GM12874 (cell line): ENCODE measurements around the gene TPMT.

Experiments used
- TF ChIP-seq, protein P1 (sequence below): IDR thresholded peaks from 2 replicates; pipeline ENCODE4 v1.5.1; 2011; ENCODE audit warnings: low read depth, mild to moderate bottlenecking, control low read depth, low read length, moderate library complexity; ENCODE audit not compliant: insufficient read depth

The TPMT gene

DNA sequence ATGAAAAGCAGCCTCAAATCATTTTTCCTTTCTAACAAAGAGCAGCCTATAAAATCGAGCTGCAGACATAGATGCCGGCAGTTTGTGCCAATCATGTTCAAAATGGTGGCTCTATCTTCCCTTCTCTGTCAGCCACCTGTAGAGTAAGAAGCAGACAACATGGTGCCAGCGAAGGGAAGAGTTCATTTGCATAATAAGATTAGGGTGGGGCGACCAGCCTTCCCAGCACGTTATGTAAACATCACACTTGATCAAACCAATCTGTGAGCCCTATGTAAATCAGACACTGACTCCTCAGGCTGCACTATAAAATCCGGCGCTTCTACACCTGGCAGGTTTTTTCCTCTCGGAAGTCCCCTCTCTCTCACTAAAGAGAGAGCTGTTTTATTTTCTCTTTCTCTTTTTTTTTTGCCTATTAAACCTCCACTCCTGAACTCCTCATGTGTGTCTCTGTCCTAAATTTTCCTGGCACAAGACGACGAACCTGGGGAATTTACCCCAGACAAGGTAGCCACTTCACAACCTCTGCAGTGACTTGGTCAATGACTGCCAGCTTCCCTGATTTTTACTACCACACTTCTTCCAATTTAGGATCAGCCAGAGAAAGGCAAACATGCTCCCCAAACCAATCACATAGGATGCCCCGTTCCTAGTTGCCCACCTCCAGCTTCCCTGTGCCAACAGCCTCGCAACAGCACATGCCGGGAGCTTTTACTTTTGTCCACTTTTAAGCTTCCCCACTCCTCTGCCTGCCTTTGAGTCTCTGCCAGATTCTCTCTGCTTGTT lies 12.9 kb downstream of the TPMT start:
- TF ChIP-seq, protein P1, sequence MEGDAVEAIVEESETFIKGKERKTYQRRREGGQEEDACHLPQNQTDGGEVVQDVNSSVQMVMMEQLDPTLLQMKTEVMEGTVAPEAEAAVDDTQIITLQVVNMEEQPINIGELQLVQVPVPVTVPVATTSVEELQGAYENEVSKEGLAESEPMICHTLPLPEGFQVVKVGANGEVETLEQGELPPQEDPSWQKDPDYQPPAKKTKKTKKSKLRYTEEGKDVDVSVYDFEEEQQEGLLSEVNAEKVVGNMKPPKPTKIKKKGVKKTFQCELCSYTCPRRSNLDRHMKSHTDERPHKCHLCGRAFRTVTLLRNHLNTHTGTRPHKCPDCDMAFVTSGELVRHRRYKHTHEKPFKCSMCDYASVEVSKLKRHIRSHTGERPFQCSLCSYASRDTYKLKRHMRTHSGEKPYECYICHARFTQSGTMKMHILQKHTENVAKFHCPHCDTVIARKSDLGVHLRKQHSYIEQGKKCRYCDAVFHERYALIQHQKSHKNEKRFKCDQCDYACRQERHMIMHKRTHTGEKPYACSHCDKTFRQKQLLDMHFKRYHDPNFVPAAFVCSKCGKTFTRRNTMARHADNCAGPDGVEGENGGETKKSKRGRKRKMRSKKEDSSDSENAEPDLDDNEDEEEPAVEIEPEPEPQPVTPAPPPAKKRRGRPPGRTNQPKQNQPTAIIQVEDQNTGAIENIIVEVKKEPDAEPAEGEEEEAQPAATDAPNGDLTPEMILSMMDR, result no peak

DNA sequence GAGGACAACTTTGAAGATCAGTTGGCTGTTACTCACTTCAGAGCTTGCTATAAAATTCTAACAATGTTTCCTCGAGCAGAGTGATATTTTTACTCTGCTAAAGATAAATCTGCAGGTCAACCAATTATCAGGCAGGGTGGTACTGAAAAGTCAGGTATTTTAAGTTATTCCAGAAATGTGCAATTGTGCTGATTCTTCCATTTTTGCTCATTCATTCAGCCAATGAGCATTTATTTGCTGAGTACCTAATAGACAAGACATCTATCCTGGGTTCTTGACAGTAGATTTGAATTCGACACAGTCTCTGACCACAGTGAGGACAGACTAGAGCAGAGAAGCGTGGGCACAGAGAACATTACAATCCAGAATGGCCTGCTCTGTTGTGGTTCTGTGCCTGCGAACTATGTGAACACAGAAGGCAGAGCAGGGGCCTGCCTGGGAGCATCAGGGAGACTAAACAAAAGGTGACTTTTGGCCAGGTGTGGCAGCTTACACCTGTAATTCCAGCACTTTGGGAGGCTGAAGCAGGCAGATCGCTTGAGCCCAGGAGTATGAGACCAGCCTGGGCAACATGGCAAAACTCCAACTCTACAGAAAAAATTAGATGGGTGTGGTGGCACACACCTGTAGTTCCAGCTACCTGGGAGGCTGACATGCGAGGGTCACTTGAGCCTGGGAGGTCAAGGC lies 14.8 kb downstream of the TPMT start:
- TF ChIP-seq, protein P1, result no peak

DNA sequence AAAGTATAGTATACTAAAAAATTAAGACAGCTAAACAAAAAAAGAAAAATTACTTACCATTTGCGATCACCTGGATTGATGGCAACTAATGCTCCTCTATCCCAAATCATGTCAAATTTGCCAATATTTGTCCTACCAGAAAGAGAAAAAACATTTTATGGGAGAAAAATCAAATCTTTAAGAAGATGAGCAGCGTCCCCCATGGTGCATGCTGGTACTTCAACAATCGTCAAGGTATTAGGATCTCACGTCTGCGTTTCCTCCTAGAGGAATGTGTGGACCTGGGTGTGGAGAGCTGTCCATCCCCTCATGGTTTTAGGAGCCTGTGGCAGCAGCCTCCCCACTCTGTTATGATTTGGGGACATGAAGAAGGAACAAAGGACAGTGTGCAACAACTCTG lies 16.0 kb downstream of the TPMT start:
- TF ChIP-seq, protein P1, result no peak

DNA sequence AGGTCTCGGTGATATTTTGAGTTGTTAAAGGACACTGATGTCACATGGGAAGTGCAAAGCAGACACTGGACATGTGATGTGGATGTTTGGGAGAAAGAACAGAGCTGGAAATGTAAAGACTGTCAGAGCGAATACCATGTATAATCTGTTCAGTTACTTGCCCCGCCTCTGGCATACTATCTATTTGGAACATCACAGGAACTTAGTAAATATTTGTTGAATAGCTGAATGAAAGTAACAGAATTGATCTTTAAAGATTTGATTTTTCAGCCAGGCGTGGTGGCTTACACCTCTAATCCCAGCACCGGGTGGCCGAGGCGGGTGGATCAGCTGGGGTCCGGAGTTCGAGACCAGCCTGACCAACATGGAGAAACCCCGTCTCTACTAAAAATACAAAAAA lies 18.6 kb downstream of the TPMT start:
- TF ChIP-seq, protein P1, result no peak

DNA sequence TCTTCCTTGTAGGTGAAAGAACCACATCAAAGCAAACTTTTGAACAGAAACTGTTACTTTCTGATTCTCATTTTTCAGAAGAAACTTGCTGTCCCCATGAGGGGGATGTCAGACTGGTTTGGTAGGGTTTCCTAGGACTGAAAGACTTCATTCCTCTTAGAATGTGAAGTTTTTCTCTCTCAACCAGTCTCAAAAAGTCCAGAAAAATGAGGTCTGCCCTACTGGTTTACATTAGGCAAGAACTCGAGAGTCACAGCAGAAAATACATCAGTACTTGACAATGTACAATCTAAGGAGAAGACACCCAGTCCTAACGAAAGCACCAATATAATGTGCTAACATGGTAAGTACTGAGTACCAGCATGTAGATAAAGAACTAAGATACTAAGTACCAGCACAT lies 19.7 kb downstream of the TPMT start:
- TF ChIP-seq, protein P1, result no peak

DNA sequence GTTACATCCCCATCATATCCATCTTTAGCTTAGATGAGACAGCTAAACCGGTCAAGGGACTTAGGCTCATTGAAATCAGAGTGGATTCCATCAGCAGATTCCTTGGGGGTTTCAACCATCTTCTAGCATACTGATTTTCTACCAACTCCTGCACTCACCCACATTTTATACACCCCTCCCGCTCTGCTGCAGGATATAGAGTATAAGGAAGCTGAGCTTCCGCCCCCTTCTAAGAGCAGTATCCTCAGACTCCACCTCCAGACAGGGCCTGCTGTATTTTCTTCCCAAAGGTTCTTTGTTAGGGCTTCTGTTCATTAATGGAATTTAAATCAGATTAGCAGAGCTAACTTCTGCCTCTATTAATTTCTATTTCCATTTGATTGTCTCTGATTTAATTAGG lies 22.5 kb downstream of the TPMT start:
- TF ChIP-seq, protein P1, result no peak

DNA sequence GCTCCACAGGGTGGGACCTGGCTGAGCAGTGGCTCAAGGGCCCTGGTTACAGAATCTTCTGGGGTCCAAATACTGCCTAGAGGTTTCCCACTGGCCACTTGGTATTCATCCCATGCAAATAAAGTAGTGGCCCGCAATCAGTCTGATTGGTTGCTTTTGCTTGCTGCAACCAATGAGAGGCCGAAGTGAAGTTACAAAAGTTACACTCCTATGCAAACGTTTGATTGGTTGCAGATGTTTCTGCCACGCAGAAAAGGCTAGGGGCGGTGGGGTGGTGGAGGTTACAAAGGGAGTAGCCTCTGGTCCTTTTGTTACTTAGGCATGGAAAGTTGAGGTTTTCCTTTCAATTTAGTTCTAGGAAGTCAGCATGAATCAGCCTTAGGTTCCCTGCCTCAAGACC lies 28.8 kb downstream of the TPMT start:
- TF ChIP-seq, protein P1, result no peak
